RCC 7860 (cell line): ENCODE data around the gene PDAP1.
"Not testable (repeated sequence)": the region's sequence is repeated elsewhere in the genome, so short reads cannot be mapped to it uniquely, and the experiment has no call there.

Experiments used
- DNase-seq: peaks from one replicate; pipeline ENCODE4 v3.0.0-alpha.2; 2015; ENCODE audit warnings: low spot score
- FAIRE-seq: peaks from 2 replicates; lab custom pipeline; 2012; peaks lifted over from hg19 to GRCh38; lab: Jason Lieb, UNC

PDAP1 gene

DNA sequence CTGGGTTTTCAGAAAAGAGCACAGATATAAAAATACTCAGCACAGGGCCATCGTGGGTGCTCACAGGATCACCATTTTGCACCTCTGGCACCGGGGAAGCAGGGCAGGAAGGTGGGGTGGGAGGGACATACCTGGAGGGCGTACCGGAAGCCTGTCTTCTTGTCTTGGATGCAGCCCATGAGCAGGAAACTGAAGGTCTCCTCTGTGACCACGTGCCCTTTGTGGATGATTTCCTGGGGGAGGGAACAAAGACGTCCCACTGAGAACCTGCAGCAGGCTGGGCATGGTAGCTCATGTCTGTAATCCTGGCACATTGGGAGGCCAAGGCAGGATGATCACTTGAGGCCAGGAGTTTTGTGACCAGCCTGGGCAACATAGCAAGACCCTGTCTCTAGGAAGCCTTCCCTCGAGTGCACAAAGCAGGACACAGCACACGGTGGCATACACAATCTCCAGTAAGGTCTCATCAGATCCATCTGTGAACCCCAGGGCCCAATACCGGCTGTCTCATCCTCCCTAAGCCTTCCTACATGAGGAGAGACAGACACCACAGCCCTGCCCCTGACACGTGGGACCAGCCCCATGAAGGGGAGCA is 20.7 kb upstream of the PDAP1 start:
- FAIRE-seq (no peak), DNase-seq (no peak)

DNA sequence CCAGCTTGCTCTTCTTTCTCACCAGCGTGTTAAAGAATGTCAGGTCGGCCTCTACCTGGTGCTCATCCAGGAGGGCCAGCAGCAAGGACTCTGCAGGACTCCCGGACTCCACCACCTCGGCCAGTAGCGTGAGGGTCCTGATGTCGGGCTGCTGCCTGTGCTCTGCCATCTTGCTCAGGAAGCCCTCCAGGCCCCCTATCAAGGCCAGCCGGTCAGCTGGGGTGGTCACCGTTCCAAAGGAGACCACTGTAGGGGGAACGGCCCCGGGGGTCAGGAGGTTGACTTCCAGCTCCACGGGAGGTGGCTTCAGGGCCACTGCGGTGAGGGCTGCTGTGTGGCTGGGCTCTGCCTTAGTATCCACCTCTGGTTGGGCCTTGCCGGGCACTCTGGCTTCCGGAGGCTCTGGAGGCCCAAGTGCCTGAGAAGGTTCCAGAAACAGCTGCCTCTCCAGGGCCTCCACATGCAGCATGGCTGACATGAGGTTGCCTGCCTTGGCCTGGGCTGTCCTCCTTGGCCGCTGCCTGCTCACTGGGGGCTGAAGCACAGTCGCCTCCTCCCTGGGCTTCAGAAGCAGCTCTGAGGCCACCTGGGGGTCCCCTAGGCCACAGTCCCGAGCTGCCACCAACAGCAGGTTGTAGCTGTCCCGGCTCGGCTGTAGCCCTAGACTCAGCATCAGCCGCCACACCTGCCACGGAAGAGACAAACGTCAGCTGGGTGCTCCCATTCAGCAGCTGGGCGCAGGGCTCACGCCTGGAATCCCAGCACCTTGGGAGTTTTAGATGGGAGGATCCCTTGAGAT is 16.7 kb upstream of the PDAP1 start:
- no peak for DNase-seq
- FAIRE-seq = no peak

DNA sequence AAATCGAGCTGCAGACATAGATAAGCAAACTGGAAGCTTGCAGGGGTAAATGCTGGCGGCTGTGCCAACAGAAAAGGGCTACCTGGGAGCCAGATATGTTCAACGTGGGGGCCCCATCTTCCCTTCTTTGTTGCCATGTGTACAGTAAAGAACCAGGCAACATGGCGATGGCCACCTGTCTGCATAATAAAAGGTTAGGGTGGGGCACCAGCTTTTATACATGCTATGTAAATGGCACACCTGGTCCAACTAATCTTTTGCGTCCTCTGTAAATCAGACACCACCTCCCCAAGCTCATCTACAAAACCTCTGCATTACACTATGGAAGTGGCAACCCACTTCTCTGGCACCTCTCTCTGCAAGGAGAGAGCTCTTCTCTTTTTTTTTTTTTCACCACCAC is 14.2 kb upstream of the PDAP1 start:
- DNase-seq (no peak), FAIRE-seq (no peak)

DNA sequence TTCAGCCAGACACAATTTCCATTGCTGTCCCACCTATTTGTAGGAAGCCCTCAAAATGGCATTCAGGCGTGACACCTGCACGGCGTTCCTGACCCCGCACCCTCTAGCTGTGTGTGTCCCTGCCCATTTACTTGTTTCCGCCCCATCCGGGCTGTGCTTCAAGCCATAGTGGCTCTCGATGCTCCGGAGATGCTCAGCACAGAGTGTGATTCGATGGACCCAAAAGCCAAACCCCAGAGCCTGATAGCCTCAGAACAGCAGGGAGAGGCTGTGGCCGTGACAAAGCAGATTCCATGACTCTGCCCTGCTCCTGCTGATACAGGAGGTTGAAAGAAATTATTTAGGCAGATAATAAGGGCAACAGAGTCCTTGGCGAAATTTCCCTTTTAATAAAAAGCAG is 13.8 kb upstream of the PDAP1 start:
- DNase-seq = no peak
- FAIRE-seq = no peak

DNA sequence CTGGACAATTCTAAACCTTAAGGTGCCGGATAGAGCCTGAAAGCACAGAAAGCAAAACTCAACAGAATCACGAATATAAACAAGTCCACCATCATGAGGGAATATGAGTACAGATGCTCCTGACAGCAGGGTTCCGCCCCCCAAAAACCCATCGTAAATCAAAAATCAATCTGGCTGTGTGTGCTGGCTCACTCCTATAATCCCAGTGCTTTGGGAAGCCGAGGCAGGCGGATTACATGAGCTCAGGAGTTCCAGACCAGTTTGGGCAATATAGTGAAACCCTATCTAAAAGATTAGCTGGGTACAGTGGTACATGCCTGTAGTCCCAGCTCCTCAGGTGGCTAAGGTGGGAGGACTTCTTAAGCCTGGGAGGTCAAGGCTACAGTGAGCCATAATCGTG is 12.6 kb upstream of the PDAP1 start:
- no peak for DNase-seq
- FAIRE-seq = no peak

DNA sequence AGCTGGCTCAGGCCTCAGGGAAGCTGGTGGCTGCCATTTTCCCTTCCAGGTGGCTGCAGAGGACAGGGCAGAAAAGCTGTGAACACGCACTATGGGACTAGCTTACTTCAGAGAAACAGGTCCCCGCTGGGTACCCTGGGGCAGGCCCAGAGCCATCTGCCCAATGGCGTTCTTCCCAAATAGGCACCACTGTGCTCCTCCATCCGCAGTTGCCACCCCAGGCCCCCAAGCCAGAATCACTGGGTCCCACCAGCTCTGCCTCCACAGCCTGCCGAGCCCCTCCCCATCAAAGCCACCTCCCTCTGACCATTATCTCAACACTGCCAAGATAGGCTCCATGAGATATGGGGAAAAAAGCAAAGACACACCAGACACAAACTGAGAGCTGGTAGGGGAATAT is 11.8 kb upstream of the PDAP1 start:
- DNase-seq (no peak), FAIRE-seq (no peak)

DNA sequence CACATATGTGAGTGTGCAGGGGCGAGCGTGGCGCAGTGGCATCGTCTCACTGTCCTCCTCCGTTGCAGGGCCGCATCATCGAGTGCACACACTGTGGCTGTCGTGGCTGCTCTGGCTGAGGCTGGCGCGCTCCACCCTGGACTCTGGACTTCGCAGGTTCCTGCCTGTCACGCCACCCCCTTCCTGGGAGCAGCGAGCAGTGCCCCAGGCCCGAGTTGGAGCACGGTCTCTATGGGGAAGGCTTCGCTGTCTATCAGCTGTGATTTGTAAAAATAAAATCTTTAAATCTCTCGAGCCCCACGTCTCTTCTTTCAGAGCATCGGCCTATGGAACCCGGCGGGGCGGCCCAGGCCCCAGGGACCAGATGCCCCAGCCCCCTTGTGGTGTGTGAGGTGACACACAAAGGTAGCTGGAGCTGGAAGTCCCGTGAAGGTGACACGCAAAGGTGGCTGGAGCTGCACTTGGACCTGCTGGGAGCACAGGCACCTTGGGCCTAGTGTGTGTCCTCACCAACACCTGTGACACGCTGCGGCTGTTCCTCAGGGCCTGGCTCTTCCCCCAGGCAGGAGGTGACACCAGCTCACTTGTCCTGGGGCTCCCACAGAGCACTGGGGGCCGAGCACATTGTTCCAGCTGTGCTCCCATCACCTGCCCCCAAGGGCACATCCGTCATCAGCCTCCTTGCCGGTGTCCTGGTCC is 11.1 kb upstream of the PDAP1 start:
- no peak for FAIRE-seq
- DNase-seq = no peak

DNA sequence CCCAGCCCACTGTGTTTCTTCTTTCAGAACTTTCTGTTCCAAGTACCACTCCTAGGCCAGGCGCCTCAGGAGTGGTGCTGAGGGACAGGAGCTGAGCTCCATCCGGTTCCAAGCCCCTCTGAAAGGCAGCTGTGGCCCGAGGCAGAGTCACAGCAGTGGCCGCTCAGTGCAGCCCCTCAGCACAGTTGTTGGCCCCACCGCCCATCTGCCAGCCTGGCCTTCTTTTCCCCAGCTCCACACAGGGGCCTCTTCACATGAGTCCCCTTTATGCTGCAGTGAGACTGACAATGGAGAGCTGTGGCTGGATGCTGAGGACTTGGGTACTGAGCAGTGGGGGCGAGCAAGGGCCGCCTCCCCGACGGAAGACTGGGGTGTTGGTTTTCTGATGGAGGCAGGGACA is 9.9 kb upstream of the PDAP1 start:
- FAIRE-seq (no peak), DNase-seq (no peak)

DNA sequence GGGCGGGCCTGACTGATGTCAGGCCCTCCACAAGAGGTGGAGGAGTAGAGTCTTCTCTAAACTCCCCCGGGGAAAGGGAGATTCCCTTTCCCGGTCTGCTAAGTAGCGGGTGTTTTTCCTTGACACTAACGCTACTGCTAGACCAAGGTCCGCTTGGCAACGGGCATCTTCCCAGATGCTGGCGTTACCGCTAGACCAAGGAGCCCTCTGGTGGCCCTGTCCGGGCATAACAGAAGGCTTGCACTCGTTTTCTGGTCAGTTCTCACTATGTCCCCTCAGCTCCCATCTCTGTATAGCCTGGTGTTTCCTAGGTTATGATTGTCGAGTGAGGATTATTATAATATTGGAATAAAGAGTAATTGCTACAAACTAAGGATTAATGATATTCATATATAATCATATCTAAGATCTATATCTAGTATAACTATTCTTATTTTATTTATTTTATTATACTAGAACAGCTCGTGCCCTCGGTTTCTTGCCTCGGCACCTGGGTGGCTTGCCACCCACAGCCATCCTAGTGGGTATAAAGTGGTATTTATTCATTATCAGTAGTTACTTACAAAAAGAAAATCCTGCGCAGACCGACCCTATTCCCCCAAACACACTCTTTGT is 7.2 kb upstream of the PDAP1 start:
- FAIRE-seq = not testable (repeated sequence)
- DNase-seq = peak; percentile 47

DNA sequence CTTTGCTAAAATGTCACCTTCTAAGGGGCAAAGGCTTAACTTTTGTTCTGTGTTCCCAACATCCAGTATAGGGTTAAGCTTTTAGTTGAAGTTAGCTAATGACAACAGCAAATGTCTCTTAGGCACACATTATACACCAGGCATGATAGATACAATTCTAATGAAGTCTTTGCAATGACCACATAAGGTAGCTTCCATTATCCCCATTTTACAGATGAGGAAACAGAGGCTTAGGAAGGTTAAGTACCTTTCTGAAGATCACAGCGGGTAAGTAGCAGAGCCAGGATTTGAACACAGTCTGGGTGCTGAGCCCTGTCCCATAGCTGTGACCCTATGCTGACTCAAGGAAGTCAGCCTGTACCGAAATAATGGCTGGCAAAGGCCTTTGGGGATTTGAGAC is 2.2 kb upstream of the PDAP1 start:
- FAIRE-seq = no peak

DNA sequence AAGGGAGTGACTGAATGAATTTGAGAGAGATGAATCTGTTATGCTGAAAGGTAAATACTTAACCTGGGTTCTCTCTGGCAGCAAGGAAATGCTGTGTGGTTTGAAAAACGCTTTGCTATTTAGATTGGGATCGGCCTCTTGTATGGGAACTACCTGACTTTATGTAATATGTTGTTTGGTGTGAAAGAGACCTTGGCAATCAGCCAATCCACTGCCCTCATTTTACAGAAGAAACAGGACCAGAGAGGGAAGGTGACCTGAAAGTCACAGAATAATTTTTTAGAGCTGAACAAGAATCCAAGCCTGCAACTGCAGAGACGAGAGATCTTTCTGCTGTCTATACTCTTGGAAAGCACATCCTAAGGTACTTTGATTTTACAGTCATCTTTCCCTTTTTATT is 1.4 kb upstream of the PDAP1 start:
- DNase-seq (no peak), FAIRE-seq (no peak)

More for the DNA sequence above, 2.2 kb upstream of the PDAP1 start:
- no peak for DNase-seq

DNA sequence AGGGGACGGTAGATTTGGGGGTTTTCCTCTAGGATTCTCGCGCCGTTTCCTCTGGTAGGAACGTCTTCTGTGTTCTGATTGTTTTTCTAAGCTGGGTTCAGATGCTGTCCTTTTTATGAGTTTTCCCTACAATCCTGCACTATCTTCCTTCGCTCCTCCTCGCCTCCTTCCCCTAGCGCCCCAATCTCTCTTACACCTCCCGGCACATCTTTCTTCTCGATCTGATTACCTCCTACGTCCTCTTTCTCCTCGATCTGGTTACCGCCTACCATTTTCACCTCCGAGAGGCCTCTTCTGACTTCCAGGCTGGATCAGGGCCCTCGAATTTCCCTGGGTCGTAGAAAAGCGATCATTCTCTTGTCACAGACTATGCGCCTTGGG is 785 bp upstream of the PDAP1 start:
- DNase-seq (no peak), FAIRE-seq (no peak)

DNA sequence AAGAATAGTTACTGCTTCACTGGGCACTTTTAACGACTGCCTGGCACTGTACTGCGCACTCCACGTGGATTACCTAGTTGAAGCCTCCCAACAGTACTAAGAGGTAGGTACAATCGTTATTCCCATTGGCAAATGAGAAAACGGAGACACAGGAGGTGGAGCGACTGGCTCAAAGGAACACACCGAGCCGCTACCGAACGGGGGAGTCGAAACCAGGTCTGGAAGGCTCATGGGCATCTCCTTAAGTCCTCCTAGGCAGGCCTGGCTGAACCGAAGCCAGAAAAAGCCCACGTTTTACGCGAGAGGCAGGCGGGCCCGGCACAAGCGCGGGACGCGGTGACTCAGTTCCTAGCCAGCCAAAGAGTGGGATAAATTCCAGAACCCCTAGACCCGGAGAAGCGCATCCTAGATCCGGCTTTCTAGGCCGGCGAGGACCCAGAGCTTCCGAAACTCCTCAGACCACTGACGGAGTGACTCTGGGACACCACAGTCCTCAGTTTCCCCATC is 472 bp downstream of the PDAP1 start:
- DNase-seq = peak; percentile 57
- no peak for FAIRE-seq

DNA sequence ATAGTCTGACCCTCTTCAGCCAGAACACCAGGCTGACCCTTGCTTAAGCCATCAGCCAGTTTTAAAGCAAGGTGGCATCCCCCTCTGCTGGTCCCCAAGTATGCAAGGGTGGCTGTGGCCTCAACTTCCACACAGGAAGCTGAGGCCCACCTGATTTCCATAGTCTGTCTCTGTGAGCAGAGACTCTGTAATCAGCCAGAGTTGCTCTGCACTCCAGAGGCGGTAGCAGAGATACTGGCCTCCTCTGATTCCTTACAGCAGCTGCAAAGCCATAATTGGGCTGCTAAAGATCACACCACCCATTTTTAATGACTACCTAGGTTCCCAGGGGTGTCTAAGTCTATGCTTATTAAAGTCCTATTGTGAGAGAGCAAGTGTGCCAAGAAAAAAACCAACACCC is 1.8 kb downstream of the PDAP1 start:
- DNase-seq (no peak), FAIRE-seq (no peak)

DNA sequence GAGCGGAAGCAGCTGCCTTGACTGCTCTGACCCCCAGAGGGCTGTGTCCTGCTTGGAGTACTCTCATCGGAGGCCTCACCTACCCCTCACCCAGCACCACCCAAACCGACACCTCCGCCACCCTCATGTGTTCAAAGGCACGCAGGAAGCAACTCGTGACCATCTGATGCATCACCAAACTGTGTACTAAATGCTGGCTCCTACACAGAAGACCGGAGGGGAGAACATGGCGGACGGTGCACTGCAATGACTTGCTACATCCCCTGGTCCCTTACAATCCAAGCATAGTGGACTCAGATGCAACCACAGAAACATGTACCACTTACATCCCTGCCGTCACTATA is 3.4 kb downstream of the PDAP1 start:
- DNase-seq = no peak
- FAIRE-seq = no peak

DNA sequence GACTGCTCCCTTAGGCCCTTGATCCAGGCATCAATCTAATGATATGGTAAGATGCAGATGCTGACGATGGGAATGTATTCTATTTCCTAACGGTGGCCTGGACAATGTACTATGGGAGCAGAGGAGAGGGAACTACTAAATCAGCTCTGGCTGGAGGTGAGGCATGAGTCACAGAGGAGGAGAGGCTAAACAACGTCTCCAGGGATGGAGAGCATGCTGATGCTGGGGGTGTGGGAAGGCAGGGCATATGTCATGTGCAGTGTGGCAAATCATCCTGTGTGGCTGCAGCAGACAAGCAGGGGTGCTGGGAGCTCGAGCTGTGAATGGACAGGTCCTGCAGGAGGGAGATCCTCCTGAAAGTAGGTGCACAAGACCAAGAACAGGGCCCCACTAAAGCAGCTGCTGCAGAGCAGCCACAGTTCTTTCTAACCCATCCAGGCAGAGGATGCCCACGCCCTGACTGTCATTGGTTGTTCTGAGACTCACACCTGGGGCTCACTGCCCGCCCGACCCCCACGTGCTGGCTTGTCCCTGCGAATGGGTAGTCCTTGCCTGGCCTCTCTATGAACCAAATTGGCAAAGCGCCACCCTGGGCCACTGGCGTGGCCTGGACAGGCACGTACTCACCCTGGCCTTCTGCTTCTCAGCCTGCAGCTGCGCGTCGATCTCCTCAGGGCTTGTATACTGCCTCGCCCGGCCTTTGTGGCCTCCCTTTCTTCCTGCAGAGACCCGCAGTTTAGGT is 4.0 kb downstream of the PDAP1 start:
- DNase-seq (peak; percentile 36), FAIRE-seq (no peak)

DNA sequence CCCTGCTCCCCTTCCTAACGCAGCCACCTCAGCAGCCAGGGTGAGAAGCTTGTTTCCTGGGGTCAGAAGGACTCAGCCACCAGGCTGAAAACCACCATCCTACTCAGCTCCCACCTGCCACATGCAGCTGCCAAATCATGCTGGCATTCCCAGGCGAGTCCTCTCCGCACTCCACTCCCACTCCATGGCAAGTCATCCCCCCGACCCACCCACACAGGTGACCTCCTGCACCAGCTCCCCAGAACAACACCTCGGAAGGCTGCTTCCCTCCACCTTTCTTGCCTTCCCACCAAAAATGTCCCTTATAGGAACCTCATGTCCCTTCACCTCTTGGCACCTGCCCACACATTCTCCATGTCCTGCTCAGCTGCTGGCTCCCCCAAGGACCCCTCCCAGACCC is 4.6 kb downstream of the PDAP1 start:
- no peak for DNase-seq
- FAIRE-seq = no peak

DNA sequence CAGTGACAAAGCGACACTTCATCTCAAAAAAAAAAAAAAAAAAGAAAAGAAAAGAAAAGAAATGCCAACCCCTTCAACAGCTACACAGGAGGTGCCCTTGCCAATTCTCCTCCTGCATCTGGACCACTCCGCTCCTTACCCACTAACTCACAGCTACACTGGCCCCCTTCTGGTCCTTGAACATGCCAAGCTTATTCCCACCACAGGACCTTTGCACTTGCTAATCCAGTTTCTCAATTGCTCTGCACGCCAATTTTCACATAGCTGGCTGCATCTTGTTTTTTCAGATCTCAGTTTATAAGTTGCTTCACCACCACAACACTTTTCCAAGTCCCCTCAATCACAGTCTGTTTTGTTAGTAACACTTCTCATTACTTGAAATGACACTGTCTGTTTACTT is 5.5 kb downstream of the PDAP1 start:
- DNase-seq (no peak), FAIRE-seq (no peak)

DNA sequence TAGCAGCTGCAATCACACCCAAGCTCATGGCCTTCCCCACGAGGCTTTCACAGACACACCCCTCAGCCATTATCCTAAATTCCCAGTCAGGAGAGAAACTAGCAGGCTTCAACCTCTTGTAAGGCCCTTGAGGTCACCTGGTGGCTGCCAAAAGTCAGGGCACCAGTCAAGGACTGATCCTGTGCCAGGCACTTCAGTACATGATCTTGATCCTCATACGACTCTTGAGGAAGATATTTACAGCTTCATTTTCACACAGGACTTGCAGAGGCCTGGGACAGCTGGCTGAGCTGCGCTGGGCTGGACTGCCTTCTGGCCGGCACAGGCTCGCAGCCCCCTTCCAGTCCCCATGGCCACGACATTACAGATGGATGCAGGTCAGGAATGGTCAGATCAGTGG is 8.8 kb downstream of the PDAP1 start:
- DNase-seq = no peak

DNA sequence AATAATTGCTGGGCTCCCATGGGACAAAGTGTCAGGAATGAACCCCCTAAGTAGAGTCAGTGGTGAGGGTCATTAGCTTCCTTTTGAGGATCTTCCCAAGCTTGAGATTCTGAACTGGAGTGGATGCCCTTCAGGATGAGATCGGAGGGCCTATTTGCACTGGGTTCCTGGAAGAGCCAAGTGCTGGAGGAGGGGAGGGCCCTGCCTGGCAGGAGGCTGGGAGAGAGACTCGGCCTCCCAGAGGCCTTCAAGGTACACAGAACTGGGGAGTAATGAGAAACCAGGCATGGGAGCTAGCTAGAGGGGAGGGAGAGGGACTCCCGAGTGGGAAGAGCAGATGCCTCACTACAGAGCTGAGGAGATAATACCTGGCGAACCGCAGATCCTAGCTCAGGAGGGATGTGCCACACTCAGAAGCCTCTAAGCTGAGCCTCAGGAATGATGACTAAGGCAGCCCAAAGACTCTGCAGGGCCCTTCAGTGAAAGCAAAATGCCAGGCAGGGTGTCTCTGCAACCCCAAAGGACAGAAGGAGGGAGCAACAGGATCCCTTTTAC is 9.4 kb downstream of the PDAP1 start:
- FAIRE-seq (no peak), DNase-seq (no peak)

More for the DNA sequence above, 8.8 kb downstream of the PDAP1 start:
- no peak for FAIRE-seq
